HG02852 (cell line): ENCODE data around the gene ARHGAP44.

Source experiments
- ATAC-seq: cut with Tn5 transposase; IDR thresholded peaks from one replicate; pipeline ENCODE4 v1.9.1; 2021; ENCODE audit warnings: mild to moderate bottlenecking, moderate library complexity; ENCODE audit not compliant: unreplicated experiment

ARHGAP44 gene

DNA sequence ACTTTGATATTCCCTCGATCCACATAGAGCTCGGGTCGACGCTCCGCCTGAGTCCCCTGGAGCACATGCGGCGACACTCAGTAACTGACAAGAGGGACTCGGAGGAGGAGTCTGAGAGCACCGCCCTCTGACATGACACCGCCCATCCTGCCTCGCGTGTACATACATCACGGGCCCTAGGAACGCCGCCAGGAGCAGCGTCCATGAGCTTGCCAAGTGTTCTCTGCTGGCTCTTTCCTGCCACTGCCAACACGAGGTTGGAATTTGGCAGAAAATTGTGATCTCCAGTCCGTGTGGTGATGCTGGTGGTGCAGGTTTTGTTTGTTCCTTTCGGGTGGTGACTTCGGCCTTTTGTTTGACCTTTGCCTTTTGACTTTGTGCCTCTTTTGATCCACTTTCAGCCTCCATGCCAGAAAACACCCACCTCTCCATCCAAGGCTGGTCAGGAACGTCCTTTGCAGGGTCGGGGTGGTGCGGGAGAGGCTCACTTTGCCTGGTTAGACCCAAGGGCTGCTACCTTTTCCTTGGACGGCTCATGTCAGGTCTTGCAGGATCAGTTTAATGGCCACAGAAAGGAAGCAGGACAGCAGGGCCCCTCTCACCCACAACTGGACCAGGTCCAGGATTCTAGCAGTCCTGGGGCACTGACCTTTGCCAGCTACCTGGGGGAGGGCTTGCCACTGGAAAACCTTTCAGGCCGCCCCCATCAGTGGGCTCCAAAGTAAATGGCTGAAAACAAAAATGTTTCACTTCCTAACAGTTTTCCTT, 200.9 kb downstream of the ARHGAP44 start:
- no peak for ATAC-seq

GRCh38 chr17:12990926-12991325, 201.6 kb downstream of the ARHGAP44 start:
- ATAC-seq, result no peak

DNA sequence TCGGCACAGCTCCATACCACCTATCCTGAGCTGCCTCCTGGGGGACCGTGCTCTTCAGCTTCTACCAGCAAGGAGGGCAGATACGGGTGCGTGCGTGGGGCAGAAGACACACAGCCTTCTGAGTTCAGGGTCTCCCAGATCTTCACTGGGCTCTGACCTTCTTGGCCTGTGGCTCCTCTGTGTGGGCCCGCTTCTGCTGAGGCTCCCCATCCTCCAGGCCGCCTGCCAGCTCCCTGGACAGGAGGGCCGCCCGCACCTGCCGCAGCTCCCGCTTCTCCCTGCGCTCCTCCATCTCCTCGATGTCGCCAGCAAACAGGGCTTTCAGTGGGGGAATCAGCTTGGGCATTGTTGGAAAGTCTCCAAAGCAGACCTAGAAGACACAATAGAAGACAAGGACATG, 203.4 kb downstream of the ARHGAP44 start:
- ATAC-seq, result no peak

DNA sequence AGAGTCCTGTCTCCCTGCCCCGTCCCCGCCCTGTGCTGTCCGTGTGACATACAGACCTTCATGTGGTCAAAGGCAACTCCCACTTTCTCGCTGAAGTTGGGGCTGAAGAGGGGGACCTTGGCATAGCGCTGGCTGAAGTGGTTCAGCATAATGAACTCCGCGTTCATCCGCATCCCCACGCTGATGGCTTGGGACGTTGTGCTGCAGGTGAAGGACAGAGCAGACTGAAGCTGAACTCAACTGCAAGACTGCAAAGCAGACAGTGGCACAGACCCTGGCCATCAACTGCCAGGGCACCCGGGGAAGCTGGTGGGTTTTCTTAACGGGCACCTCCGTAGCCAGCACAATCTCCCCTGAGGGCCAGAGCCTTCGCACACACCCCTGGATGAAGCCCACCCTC, 204.3 kb downstream of the ARHGAP44 start:
- no peak for ATAC-seq

- no peak for ATAC-seq
Observed at GRCh38 chr17:12994341-12995074, 205.2 kb downstream of the ARHGAP44 start.

DNA sequence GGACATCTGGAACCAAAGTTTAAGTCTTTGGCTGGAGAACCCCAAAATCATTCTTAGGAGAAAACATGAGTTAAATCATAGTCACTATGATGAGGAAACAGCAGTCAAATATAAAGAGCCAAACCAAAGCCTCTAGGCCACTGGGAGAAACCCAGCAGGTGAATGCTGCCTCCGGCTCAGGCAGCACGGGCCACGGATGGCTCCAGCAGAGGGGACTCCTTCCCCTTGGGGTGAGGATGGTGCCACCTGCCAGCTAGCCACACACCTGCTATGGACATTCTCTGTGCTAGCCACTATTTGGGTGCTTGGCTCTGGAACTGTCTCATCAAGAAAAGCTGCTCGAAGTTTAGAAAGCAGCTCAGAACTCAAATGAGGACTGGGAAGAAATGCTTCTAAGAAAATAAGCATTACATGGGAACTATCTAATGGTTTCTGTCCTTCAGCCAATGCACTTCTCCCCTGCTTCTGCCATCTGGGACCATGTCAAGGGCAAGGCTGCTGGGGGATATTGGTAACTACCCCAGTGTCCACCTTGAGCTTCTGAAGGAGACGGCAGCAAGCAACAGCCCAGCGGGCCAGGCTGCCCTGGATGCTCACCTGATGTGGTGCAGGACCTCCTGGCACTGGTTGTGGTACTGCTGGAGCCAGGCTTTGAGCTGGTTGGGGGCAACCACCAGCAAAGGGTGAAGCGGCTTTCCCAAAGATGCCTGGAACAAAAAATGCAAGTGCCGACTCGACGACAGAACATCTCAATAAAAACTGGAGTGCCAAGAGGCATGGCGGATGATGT, 206.0 kb downstream of the ARHGAP44 start:
- ATAC-seq, result no peak

DNA sequence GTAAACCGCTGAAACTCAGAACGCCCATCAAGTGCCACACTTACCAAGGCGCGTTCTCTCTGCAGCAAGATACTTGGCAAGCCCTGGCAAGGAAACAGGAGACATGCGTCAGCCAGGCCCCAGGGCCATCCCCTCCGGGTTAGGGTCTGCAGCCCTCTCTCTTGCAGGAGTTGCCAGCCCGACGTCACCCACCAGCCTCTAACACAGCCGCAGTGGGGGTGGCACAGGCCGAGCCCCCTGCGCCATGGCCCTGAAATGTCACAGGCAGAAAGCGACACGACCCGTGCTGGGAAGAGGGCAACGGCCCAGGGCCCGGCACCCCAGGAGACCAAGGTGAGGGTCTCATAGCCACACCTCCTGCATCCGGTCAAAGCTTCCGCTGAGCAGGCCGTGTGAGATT, 206.6 kb downstream of the ARHGAP44 start:
- no peak for ATAC-seq

DNA sequence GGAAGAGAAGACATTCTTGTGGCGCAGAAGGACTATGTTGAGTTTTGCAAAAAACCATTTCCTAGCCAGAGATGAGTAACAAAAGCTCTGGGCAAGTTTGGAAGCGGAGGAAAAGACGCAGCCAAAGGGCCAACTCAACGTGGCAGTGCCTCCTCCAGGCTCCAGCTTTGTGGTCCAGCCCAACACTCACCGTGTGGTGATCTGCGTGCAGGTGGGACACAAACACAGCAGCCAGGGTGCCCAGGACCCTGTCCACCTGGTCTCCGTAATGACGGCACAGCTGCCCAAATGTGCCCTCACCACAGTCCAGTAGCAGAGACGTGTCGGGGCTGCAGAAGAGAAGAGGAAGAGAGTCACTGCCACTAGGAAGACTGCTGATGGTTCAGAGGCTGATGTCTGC, 207.1 kb downstream of the ARHGAP44 start:
- no peak for ATAC-seq

- ATAC-seq, result no peak
Observed at GRCh38 chr17:12996941-12997340, 207.6 kb downstream of the ARHGAP44 start.

- no peak for ATAC-seq
Observed at GRCh38 chr17:12998461-12998860, 209.2 kb downstream of the ARHGAP44 start.

DNA sequence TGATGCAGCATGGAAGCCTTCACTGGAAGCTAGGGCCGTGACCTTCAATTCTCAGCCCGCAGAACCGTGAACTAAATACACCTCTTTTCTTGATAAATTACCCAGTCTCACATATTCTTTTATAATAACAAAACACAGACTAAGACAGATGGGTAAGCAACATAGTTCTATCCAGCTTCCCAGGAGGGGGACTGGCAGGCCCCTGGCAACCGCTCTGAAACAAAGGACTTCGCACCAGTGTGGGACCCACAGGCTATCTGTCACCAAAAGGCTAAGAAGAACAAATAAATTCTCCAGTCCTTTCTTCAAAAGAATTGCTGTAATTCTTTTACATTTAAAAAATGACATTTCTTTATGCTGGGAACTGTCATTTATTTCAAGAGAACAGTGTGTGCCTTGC, 209.6 kb downstream of the ARHGAP44 start:
- no peak for ATAC-seq

DNA sequence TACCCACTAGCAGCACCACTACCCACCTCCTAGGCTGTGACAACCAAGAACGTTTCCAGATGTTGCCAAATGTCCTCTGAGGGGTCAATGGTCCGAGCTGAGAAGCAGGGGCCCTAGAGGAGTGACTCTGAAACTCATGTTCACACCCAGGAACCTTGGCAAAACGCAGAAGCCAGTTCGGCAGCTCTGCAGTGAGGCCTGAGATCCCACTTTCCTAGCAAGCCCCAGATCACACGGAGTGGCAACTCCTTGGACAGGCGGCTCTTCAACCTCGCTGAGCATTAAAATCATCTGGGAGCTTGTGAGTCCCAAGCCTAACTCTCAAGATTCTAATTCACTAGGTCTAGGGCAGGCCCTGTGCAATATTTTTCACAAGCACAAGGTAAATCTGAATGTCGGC, 211.3 kb downstream of the ARHGAP44 start:
- no peak for ATAC-seq

DNA sequence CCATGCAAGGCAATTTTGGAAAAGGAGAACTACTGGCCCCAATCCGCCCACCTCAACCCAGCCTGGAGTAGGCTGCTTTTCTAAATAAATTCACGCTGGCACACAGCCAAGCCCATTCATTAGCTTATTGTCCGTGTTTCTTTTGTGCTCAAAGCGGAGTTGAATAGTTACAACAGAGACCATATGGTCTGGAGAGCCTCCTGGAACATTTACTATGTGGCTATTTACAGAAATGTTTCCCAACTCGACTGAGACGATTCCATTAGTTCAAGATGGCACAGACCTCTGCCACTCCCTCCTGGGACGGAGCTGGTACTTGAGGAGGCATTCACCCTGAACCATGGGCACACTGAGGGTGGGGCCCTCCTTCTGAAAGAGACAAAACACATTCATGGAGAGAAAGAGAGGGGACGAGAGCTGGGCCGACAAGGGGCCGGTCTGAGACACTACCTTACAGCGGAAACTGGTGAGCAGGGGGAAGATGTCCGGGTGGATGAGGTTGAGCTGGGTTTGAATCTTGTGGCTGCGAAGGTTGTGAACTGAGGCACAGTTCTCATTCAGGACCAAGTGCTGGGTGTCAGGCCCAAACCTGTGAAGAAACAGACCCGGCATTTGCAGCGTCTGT, 212.8 kb downstream of the ARHGAP44 start:
- no peak for ATAC-seq

DNA sequence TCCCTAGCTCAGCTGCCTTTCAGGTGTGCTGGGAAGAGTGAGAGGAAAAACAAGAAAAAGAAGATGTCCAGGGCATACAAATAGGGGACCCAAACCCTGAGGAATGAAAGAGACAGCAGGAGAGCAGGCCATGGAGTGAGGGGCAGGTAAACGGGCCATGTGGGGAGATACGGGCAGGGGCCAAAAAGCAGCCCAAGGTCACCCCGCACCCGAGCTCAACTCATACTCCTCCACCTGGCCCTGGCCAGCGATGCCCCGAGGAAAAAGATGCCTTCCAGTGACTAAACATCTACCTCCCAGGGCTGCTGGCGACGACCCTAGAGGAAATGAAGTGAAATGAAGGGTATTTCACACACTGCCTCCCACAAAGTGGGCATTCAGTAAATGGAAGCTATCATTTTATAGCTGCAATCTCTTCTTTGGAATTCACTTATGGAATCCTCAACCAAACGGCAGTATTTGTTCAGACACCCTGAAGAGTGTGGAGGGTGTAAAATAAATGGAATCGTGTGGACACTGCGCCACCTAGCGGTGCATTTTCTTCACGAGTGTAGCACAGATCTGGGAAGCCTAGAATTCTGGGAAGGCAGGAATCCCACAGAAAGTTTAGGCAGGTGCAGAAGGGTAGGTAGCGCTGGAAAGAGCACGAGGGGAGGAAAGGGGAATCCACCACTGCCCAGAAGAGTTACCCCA, 213.6 kb downstream of the ARHGAP44 start:
- ATAC-seq, result no peak

- no peak for ATAC-seq
Observed at GRCh38 chr17:13003454-13003851, 214.2 kb downstream of the ARHGAP44 start.

DNA sequence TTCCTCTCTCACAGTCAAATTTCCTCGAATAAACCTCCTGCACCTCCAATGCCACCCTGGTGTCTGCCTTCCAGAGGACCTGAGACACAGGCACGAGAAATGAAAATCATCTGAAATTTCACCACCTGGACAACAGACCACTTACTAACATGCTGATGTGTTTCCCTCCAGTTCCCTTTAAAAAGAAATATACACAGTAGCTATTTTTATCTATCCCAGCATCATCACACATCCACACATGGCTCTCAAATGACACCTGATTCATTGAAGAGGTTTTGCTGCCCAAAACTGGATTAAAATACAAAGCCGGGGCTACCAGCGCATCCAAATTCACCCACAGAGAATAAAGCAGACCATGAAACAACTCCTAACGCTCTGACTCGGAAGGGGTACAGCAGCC, 214.6 kb downstream of the ARHGAP44 start:
- ATAC-seq, result no peak

DNA sequence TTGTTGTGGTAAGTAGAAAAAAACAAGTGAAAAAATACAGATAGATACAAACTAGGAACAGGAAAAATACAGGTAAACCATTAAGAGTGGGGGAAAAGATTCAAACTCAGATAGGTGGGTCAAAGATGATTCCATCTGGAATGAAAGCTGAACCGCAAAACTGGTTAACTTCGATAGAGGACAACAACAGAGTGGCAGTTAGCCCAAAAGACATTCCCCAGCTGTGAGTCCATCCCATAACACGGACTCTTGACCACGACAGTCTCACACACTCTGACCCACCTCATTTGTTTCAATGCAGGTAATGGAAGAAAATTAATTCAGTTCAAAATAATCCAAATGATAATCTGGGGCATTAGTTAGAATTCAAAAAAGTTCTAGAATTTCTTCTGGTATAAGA, 215.0 kb downstream of the ARHGAP44 start:
- ATAC-seq, result no peak

DNA sequence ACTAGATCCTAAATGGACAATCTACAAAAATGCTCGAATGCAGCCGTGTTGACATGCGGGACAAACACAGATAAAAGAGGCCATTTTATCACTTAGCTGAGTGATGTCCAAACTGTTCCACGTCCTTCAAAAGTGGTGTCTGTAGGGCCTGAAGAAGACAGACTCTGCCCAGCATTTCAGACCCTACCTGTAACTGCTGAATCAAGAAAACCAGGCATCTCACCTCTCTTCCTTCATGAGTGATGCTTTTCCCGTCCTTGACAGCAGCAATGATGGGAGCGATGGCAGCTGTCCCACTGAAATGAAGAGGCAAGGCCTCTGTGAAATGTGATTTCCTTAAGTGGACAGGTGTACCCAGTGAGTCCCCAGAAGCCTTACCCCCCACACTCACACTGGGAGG, 216.2 kb downstream of the ARHGAP44 start:
- ATAC-seq, result no peak

DNA sequence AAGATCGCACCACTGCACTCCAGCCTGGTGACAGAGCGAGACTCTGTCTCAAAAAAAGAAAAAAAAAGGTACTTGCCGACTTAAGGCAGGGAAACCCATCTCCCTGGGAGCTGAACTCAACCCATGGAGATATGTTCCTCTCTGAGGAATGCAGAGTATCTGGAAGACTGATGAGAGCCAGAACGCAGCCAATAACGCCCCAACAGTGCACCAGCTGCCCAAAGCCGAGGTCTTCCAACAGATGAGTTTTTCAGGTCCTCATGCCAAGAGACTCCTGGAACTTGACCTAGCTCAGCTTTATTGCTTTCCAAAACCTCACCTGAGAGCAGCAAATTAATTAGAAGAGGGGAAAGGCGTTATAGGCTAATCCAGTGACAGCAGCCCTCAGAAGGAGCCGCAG, 219.2 kb downstream of the ARHGAP44 start:
- ATAC-seq, result no peak

DNA sequence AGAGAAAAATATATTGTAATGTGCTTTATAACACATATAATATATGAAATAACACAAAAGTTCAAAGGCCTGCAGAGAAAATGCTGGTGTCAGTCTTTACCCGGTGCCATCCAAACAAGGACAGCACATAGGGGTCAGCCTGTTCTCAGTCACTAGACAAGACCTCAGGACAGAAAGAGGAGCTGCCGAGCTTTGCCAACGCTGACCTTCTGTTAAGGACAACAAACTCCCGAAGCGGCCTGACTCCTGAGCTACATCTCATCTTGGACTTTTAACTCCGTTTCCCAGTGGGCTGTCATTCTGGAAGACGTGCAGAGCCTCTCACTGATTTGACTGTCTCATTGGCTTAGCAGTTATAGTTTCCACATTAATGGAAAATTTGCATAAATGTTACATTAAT, 221.7 kb downstream of the ARHGAP44 start:
- no peak for ATAC-seq

- ATAC-seq, result no peak
Observed at GRCh38 chr17:13014801-13015200, 225.5 kb downstream of the ARHGAP44 start.
